GM19239 (cell line): ENCODE results near the gene DNMT1.

Experiments used
- DNase-seq: peaks from one replicate; pipeline ENCODE4 v3.0.0; 2011; ENCODE audit warnings: low spot score; ENCODE audit not compliant: insufficient read length
- FAIRE-seq: peaks from 2 replicates; lab custom pipeline; 2011; peaks lifted over from hg19 to GRCh38; lab: Jason Lieb, UNC

Gene DNMT1

DNA sequence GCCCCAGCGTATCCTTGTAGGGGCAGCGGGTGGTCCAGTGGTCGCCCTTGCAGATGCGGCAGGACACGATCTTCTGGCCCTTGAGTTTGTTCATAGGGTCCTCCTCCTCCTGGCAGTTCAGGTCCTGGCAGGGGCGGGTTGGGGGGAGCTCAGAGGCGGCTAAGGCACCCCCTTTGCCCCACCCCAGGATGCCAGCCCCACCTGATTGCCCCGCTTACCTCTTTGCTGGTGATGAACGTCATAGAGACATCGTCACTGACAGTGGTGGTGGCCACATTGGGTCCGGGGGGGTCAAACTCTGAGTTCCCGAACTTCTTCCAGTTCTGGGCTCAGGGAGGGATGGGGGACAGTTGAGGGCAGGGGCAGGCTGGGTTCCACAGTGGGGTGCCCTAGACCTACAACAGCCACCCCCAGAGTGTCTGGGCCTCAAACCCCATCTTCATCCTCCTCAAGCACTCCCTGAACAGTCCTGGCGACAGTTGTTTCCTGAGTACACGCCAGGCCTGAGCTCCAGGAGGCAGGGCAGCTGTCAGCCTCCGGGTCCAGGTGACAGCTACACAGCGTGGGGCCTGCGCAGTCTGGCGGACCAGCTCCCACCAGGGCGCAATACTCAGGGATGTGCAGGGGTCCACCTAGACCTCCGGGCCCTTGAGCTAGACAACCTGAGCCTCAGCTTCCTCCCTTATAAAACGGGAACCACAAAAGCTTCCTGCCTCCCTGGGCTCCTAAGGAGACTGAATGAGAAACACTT is 77.7 kb downstream of the DNMT1 start:
- DNase-seq (no peak), FAIRE-seq (no peak)

DNA sequence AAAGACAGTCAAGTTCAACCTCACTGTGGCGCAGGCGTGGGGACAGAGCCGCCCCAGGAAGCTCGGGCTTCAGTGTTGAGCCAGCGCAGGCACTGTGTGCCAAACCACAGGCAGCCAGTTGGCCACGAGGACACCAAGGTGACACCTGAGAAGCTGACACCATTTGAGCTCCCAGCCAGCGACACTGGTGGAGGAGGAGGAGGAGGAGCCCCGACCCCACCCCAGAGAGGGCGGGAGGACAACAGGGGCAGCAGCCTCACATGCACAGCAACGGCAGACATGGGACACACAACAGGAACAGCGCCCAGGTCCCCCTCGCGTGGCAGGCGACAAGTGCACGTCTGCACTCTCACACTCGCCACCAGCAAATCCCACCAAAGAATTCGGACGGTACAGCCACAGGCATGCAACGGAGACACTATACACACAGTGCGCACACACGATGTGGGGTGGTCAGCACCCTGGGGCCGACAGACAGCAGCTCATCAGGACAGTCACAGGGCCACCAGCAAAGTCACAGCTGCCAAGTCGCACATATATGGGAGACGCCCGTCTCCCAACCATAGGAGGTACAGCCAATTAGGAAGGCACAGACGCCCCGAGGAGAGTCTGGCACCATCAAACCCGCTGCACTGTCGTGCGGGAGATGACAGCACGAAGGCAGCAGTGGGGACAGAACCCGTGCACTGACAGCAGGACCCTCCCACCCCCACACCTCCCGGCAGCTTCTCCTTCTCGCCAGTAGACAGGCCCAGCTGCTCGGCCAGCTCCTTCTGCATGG is 78.5 kb downstream of the DNMT1 start:
- FAIRE-seq: no peak
- DNase-seq: no peak

DNA sequence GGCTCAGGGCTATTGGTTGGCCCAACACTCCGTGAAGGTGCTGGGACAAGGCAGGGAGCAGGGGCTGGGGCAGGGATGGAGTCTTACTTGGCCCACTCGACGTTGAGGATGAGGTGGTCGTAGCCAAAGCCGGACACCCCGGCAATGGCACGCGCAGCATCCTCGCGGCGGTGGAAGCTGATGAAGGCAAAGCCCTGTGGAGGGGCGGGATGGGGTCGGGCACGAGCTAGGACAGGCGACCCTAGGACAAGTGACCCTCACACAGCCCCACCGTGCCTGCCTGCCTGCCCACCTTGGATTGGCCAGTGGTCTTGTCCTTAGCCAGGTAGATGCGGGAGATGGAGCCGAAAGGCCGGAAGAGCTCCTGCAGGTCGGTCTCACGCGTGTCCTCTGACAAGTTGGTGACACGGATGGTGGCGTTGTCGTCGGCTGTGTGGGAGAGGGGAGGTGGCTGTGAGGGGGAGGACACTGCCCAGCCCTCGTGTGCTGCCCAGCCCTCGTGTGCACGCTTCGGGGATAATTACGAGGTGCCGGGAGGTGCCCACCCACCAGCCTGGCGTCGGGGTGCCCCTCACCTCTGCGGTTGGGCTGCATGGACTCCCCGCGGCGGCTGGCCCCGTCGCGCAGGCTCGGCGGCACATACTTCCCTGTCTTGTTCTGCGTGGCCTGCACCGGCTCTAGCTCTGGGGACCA is 79.2 kb downstream of the DNMT1 start:
- DNase-seq (no peak), FAIRE-seq (no peak)

DNA sequence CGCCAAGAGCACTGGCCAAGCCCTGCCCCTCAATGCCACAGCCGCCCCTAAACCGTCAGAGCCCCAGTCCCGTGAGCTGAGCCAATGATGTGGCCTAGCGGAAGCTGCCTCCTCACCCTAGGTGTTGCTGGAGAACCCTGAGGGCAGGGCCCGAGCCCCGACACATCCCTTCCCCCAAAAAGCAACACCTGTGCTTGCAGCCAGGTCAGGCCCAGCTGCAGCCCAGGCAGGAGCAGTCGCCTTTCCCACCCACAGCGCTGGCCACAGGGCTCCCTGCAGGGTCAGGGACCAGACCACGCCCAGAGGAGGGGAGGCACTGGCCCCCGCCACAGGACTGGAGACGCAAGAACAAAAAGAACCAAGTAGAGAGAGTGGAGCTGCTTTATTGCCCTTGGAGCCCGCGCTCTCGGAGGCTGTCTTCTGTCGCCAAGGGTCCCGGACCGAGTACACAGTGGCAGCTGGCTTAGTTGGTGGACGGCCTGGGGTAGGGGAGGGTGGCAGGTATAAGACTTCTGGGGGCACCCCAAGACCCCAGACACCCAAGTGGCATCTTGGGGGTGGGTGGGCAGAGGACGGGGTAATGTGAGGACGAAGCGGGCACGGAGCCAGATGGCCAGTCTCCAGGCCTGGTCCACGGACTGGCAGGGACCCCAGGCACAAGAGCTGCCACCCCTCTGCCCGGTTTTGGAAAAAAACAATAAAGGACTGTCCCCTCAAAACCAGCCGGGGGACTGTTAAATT is 79.9 kb downstream of the DNMT1 start:
- DNase-seq: no peak
- FAIRE-seq: no peak

DNA sequence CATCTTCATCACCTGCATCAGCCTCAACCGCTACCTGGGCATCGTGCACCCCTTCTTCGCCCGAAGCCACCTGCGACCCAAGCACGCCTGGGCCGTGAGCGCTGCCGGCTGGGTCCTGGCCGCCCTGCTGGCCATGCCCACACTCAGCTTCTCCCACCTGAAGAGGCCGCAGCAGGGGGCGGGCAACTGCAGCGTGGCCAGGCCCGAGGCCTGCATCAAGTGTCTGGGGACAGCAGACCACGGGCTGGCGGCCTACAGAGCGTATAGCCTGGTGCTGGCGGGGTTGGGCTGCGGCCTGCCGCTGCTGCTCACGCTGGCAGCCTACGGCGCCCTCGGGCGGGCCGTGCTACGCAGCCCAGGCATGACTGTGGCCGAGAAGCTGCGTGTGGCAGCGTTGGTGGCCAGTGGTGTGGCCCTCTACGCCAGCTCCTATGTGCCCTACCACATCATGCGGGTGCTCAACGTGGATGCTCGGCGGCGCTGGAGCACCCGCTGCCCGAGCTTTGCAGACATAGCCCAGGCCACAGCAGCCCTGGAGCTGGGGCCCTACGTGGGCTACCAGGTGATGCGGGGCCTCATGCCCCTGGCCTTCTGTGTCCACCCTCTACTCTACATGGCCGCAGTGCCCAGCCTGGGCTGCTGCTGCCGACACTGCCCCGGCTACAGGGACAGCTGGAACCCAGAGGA is 80.6 kb downstream of the DNMT1 start:
- DNase-seq: no peak
- FAIRE-seq: no peak

DNA sequence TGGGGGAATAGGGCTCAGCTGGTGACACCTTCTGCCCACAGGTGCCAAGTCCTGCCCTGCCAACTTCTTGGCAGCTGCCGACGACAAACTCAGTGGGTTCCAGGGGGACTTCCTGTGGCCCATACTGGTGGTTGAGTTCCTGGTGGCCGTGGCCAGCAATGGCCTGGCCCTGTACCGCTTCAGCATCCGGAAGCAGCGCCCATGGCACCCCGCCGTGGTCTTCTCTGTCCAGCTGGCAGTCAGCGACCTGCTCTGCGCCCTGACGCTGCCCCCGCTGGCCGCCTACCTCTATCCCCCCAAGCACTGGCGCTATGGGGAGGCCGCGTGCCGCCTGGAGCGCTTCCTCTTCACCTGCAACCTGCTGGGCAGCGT is 81.2 kb downstream of the DNMT1 start:
- DNase-seq: no peak
- FAIRE-seq: no peak

DNA sequence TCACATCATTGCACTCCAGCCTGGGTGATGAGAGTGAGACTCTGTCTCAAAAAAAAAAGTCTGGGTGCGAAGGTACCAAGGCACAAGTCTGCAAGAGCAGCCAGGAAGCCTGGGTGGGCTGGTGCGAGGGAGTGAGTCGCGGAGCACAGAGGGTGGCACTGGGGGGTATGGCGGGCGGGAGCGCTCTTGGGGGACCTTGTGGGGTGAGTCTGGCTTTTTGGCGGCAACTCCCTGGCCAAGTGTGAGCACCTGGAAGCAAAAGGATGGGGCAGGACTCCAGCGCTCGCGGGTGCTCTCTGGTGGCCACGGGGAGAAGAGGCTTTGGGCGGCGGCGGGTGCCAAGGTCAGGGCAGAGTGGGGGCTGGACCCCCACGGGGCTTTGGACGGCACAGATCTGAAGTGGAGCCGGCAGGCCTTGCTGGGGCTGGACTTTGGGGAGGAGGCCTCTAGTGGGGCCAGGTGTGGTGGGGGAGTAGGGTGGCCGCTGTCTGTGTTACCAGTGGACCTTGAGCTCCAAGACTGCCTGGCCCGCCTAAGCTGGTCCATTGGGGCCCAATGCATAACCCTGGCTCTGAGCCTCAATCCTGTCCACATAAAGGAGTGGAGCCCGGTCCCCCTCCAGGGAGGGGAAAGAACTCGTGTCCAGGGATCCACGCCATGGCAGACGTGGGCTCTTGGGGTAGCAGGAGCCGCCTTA is 81.7 kb downstream of the DNMT1 start:
- DNase-seq (peak; percentile 66), FAIRE-seq (no peak)

DNA sequence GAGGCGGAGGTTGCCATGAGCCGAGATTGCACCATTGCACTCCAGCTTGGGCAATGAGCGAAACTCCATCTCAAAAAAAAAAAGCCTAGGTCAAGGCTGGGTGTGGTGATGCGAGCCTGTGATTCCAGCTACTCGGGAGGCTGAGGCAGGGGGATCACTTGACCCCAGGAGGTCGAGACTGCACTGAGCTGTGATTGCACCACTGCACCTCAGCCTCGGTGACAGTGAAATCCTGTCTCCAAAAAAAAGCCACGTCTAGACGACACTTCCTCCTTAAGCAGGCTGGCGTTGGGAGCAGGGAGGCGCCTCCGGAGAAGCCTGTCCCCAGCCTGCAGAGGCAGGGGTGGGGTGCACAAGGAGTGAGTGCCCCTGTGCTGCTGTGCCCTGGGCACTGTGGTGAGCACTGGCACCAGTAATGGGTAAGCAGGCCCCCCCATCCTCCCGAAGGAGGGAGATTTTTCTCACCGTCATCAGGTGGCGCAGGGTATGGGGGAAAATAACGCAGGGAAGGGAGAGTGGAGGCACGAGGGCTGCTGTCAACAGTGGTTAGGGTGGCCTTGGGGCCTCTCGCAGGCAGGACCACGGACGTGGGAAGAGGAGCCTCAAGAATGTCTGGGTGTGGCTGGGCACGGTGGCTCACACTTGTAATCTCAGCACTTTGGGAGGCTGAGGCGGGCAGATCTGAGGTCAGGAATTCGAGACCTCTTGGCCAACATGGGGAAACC is 82.6 kb downstream of the DNMT1 start:
- DNase-seq (no peak), FAIRE-seq (peak; percentile 72)

DNA sequence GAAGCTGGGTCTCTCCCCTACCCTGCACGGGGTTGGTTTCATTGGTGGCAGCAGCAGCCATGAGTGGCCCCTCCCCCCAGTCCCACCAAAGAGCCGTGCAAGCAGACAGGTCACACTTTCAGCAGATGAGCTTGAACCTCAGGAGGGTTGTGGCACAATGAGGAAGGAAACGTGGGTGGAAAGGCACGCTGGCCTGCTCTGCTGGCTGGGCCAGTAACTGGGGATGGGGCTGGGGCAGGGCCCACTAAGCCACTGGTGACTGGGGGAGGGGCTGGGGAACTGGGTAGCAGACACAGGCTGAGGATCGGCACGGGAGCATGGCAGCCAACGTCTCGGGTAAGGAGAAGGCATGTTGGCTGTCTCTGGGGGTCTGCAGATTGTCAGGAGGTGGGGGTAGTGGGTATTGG is 83.3 kb downstream of the DNMT1 start, which contains the start of gene P2RY11:
Gene P2RY11 (plus strand): TSS at position 289 of the 407 bp plus-strand sequence. CDS start 29 bp downstream, at position 318.
- DNase-seq: no peak
- FAIRE-seq: no peak

DNA sequence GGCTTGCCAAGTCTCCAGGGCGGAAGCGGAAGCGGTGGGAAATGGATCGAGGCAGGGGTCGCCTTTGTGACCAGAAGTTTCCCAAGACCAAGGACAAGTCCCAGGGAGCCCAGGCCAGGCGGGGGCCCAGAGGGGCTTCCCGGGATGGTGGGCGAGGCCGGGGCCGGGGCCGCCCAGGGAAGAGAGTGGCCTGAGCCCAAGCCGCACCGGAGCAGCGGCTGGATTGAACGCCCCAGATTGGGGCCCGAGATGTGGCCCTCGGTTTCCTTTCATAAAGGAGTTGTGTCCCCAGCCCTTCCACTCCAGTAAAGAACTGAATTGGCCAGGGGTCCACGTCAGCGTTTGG is 83.8 kb downstream of the DNMT1 start:
- DNase-seq: no peak
- FAIRE-seq: no peak

DNA sequence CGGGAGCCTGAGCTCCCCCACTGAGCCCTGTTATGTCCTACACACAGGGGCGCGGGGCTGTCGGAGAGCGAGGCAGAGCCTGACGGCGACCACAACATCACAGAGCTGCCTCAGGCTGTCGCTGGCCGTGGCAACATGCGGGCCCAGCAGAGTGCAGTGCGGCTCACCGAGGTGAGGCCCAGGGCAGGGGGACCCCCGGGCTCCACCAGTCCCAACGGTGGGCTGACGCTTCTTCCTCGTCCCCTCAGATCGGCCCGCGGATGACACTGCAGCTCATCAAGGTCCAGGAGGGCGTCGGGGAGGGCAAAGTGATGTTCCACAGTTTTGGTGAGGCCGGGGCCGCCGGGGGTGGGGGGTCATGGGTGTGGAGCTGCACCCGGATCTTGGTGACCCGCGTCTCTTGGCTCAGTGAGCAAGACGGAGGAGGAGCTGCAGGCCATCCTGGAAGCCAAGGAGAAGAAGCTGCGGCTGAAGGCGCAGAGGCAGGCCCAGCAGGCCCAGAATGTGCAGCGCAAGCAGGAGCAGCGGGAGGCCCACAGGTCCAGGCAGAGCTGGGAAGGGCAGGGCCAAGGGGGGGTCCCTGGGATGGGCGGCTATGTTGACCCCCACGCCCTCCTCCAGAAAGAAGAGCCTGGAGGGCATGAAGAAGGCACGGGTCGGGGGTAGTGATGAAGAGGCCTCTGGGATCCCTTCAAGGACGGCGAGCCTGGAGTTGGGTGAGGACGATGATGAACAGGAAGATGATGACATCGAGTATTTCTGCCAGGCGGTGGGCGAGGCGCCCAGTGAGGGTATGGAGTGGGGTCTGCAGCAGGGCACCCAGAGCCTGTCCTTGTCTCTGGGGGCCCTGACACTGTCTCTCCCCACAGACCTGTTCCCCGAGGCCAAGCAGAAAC is 84.4 kb downstream of the DNMT1 start:
- DNase-seq (no peak), FAIRE-seq (no peak)

DNA sequence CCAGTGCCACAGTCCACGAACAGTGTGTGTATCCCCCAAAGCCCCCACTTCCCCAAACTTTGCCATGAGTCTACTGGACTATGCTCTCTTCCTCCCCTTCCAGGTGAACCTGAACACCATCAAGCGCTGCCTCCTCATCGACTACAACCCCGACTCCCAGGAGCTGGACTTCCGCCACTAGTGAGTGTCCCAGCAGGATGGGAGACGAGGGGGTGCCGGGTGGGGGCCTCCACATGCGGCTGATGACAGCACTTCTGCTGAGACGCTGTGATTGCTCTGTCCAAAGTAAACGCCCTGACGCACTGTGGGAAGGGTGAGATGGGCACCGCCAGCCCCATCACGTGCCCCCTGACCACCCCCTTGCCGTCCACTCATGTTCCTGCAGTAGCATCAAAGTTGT is 85.2 kb downstream of the DNMT1 start:
- DNase-seq: no peak
- no peak for FAIRE-seq

DNA sequence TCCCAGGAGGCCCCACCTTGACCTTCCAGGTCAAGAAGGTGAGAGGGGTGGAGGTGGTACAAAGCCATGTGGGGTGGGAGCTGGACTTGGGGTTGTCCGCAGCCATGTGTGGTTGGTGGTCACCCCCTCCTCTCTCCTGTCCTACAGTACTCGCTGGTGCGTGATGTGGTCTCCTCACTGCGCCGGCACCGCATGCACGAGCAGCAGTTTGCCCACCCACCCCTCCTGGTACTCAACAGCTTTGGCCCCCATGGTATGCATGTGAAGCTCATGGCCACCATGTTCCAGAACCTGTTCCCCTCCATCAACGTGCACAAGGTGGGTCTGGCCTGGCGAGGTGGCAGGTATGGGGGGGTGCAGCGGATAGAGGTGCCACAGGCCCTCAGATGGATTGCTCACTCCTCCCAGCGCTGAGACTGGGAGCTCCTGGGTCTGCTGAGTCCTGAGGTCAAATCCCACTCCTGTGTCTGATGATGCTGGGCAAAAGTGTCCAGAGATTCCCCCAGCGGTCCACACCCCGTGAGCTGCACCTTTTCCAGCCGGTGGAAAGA is 86.9 kb downstream of the DNMT1 start:
- FAIRE-seq (no peak), DNase-seq (no peak)

DNA sequence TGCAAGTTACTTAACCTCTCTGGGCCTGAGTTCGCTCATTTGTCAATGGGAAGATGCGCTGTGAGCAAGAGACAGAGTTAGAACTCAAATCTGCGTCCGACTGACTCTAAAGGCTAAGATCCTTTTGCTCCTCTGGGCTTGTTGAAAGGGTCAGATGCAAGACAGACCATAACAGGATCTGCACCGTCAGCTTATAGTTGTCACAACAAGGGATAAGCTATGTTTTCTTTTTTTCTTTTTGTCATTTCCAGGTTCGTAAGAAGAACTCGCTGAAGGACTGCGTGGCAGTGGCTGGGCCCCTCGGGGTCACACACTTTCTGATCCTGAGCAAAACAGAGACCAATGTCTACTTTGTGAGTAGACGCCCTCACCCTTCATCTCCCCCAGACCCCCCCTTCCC is 87.5 kb downstream of the DNMT1 start:
- FAIRE-seq (no peak), DNase-seq (no peak)

DNA sequence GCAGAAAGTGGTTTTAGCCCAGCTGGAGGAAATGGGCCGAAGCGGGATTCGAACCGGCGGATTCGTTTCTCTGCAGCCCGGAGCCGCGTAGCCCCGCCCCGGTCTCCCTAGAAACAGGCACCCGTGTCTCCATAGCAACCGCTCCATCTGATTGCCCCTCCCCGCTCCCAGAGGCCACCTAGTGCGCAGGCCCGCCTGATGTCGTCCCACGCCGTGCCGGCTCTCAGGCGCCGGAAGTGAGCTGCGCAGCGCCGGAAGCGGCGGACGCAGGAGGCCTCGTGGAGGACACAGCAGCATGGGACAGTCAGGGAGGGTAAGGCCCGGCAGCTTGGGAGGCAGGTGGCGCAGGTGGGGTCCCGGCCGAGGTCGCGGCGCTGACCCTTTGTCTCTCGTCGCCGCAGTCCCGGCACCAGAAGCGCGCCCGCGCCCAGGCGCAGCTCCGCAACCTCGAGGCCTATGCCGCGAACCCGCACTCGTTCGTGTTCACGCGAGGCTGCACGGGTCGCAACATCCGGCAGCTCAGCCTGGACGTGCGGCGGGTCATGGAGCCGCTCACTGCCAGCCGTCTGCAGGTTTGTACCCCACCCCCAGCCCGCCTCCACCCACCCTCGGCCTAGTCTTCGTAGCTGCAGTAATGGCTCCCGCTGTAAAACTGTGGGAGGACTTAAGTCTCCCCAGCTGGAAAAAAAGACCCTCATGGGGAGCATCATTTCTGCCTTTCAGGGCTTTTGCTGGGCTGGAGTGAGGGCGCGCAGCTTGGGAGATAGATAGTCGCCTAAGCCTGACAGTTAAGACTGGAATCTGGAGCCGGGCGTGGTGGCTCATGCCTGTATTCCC is 88.4 kb downstream of the DNMT1 start, which contains the start of gene PPAN:
Gene PPAN (plus strand): TSS at position 263 of the 837 bp plus-strand sequence. CDS start 33 bp downstream, at position 296.
- FAIRE-seq (peak; percentile 98), DNase-seq (peak; percentile 96)

DNA sequence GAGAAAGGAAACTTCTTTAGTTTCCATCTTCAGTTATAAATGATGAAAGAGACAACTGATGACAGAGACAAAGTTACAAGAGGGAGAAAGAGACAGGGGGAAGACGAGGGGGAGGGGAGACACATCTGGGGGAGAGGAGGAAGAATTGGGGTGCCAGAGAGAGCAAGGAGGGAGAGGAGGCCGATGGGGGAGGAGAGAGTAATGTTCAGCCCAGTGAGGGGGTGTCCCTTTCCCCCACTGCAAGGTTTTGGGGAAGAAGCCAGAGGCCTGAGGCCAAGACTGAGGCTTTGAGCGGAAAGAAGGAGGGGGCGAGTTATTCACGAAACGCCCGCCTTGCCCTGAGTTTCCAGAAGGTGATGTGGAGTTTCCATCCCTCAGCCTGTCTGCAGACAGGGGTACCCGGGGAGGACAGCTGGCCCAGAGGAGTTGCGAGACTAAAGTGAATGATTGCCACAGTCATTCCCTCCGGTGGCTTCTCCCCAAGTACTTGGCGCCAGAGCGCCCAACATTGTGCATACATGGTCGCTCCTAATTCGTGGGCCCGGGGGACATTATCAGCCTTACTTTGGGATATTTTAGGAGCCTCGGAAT is 89.1 kb downstream of the DNMT1 start:
- DNase-seq: no peak
- FAIRE-seq: no peak
